ENCODE data around the gene CCDC88B. TPM values are rescaled to one million over a fixed set of nuclear protein-coding genes. Genes with fewer than 3 reads are reported as not detected.
A peak's percentile ranks its signal among the peaks of the same experiment; 100 is the strongest.

Gene CCDC88B
- total RNA-seq, 2 experiments from 2014 or later: 107 to 112 TPM

GRCh38 chr11:64334764-64335735 is 5.0 kb upstream of the CCDC88B start:
- H3K27ac ChIP-seq (ENCODE audit: low read depth in 1 of 2, low read length in 2 of 2): no peak overlapping the region
- ChIA-PET POLR2A (no interaction called here), CTCF (no interaction called here)
- no peak overlapping the region for H3K4me3 ChIP-seq (ENCODE audit: low read length)
- DNase-seq (peak in 2 of 14 experiments; percentile 63 to 75), ATAC-seq (ENCODE audit: poor library complexity) (no peak)
- intact Hi-C loops (cut with DNase I, micrococcal nuclease): no loop called here
- H3K27me3 ChIP-seq (ENCODE audit: control insufficient read depth in 1 of 2, insufficient read depth in 2 of 2, low read length in 2 of 2): no peaks in the 10 kb centered on the region
- no peaks in the 10 kb centered on the region for H3K9me3 Mint-ChIP-seq
- H3K4me3 Mint-ChIP-seq: no peak overlapping the region
- H3K9me3 ChIP-seq (ENCODE audit: control insufficient read depth in 1 of 2, insufficient read depth in 1 of 2, low read length in 2 of 2): no peaks in the 10 kb centered on the region
- H3K27me3 Mint-ChIP-seq: no peaks in the 10 kb centered on the region
- peaks cover 24% of the 10 kb centered on the region for H3K4me1 ChIP-seq (ENCODE audit: insufficient read depth, low read length)
- no peak overlapping the region for H3K27ac Mint-ChIP-seq
- peaks cover 14% of the 10 kb centered on the region for H3K36me3 ChIP-seq (ENCODE audit: insufficient read depth, low read length)
- H3K36me3 Mint-ChIP-seq (ENCODE audit: low read depth): peaks cover 24% of the 10 kb centered on the region
- no peak for TF ChIP-seq CTCF (IDR thresholded peaks at IDR 0.05)
- H3K4me1 Mint-ChIP-seq (ENCODE audit: low read depth): peaks cover 32% of the 10 kb centered on the region

- Mint-ChIP-seq H3K27me3 (no peaks in the 10 kb centered on the region), H3K36me3 (ENCODE audit: low read depth) (peaks cover 35% of the 10 kb centered on the region), H3K4me1 (ENCODE audit: low read depth) (peaks cover 49% of the 10 kb centered on the region), H3K9me3 (no peaks in the 10 kb centered on the region), H3K4me3 (no peak overlapping the region), H3K27ac (no peak overlapping the region)
- intact Hi-C loops (cut with DNase I, micrococcal nuclease): loop anchor here in 1 of 2 experiments (1.0 kb wide), 1 partner anchor 18 kb away; no protein-coding TSS in a partner anchor
- Histone ChIP-seq H3K9me3 (ENCODE audit: control insufficient read depth in 1 of 2, insufficient read depth in 1 of 2, low read length in 2 of 2) (no peaks in the 10 kb centered on the region), H3K4me1 (ENCODE audit: insufficient read depth, low read length) (peaks cover 37% of the 10 kb centered on the region), H3K27ac (ENCODE audit: low read depth in 1 of 2, low read length in 2 of 2) (no peak overlapping the region), H3K36me3 (ENCODE audit: insufficient read depth, low read length) (peaks cover 24% of the 10 kb centered on the region), H3K27me3 (ENCODE audit: control insufficient read depth in 1 of 2, insufficient read depth in 2 of 2, low read length in 2 of 2) (no peaks in the 10 kb centered on the region), H3K4me3 (ENCODE audit: low read length) (no peak overlapping the region)
- ChIA-PET CTCF (no interaction called here), POLR2A (interaction anchor here (0.6 to 2.0 kb wide), 2 partner anchors 20 to 24 kb away, joined by 3 to 8 read pairs; partner anchors contain the start of genes PRDX5 and TRMT112)
- DNase-seq (no peak), ATAC-seq (ENCODE audit: poor library complexity) (no peak)
- TF ChIP-seq CTCF (IDR thresholded peaks at IDR 0.05): no peak
Observed at GRCh38 chr11:64337538-64338249, 2.3 kb upstream of the CCDC88B start.

GRCh38 chr11:64338716-64339115 is 1.3 kb upstream of the CCDC88B start:
- Mint-ChIP-seq H3K36me3 (ENCODE audit: low read depth) (peaks cover 34% of the 10 kb centered on the region), H3K27ac (peak overlapping the region; percentile 93), H3K4me1 (ENCODE audit: low read depth) (peaks cover 49% of the 10 kb centered on the region), H3K9me3 (no peaks in the 10 kb centered on the region), H3K4me3 (peak overlapping the region; percentile 92), H3K27me3 (no peaks in the 10 kb centered on the region)
- TF ChIP-seq CTCF (IDR thresholded peaks at IDR 0.05): no peak
- peaks cover 32% of the 10 kb centered on the region for H3K36me3 ChIP-seq (ENCODE audit: insufficient read depth, low read length)
- ATAC-seq (ENCODE audit: poor library complexity): no peak
- POLR2A ChIA-PET: interaction anchor here (4.7 kb wide), 1 partner anchor 21 kb away, joined by 103 read pairs; the partner anchor contains the start of genes PRDX5 and TRMT112
- peak in 1 of 14 experiments; percentile 31 for DNase-seq
- H3K4me1 ChIP-seq (ENCODE audit: insufficient read depth, low read length): peaks cover 47% of the 10 kb centered on the region
- H3K27ac ChIP-seq (ENCODE audit: low read depth in 1 of 2, low read length in 2 of 2): peak overlapping the region in 1 of 2 donors; percentile 93
- CTCF ChIA-PET: no interaction called here
- H3K27me3 ChIP-seq (ENCODE audit: control insufficient read depth in 1 of 2, insufficient read depth in 2 of 2, low read length in 2 of 2): no peaks in the 10 kb centered on the region
- no peaks in the 10 kb centered on the region for H3K9me3 ChIP-seq (ENCODE audit: control insufficient read depth in 1 of 2, insufficient read depth in 1 of 2, low read length in 2 of 2)
- H3K4me3 ChIP-seq (ENCODE audit: low read length): no peak overlapping the region
- intact Hi-C loops (cut with DNase I, micrococcal nuclease): loop anchor here in 1 of 2 experiments (1.0 kb wide), 1 partner anchor 19 kb away; no protein-coding TSS in a partner anchor
